Neural cell (in vitro differentiated cells): ENCODE results near the gene ZIC4. TPM values are rescaled to one million over a fixed set of nuclear protein-coding genes. Genes with fewer than 3 reads are reported as not detected.

ENCODE experiments used
- H2AFZ ChIP-seq: fragments of 200-600, 300-800 bp; sonication (generic), shearing (Covaris generic); 2 replicates; pipeline ENCODE4 v1.6.0; 2014; ENCODE audit warnings: low read depth, mild to moderate bottlenecking, antibody characterized with exemption, low read length, moderate library complexity
- H3F3A ChIP-seq: fragments of 200-600 bp; shearing (Covaris generic); 2 replicates; pipeline ENCODE4 v1.6.1; 2016; ENCODE audit warnings: mild to moderate bottlenecking, moderate library complexity, mixed read lengths, antibody characterized with exemption, low read length; ENCODE audit not compliant: insufficient read depth, poor library complexity, severe bottlenecking
- H3K27ac ChIP-seq: fragments of 200-600, 300-800 bp; sonication (generic), shearing (Covaris generic); 2 replicates; pipeline ENCODE4 v1.5.1; 2014; ENCODE audit warnings: mild to moderate bottlenecking, low read length, moderate library complexity
- H3K27me3 ChIP-seq: fragments of 300-800, 200-600 bp; sonication (generic), shearing (Covaris generic); 2 replicates; pipeline ENCODE4 v1.6.0; 2014; ENCODE audit warnings: mild to moderate bottlenecking, low read depth, low read length, moderate library complexity; ENCODE audit not compliant: insufficient read depth
- H3K36me3 ChIP-seq: fragments of 300-800, 200-600 bp; sonication (generic), shearing (Covaris generic); 2 replicates; pipeline ENCODE4 v1.5.1; 2014; ENCODE audit warnings: mild to moderate bottlenecking, antibody characterized with exemption, low read length, moderate library complexity; ENCODE audit not compliant: insufficient read depth
- H3K4me2 ChIP-seq: fragments of 300-800, 200-600 bp; sonication (generic), shearing (Covaris generic); 2 replicates; pipeline ENCODE4 v1.6.0; 2014; ENCODE audit warnings: mild to moderate bottlenecking, low read length
- H3K4me3 ChIP-seq: fragments of 300-800, 200-600 bp; sonication (generic), shearing (Covaris generic); 2 replicates; pipeline ENCODE4 v1.5.1; 2014; ENCODE audit warnings: mild to moderate bottlenecking, low read length, moderate library complexity
- H3K79me2 ChIP-seq: fragments of 200-600 bp; shearing (Covaris generic); replicated peaks from 2 replicates; pipeline ENCODE4 v1.6.0; 2014; ENCODE audit warnings: mild to moderate bottlenecking, low read length, moderate library complexity; ENCODE audit not compliant: insufficient read depth
- H3K9ac ChIP-seq: fragments of 300-800, 200-600 bp; sonication (generic), shearing (Covaris generic); 2 replicates; pipeline ENCODE4 v1.6.1; 2016; ENCODE audit warnings: mild to moderate bottlenecking, low read length, mixed read lengths
- H3K9me2 ChIP-seq: fragments of 200-600 bp; shearing (Covaris generic); 2 replicates; pipeline ENCODE4 v1.6.1; 2016; ENCODE audit warnings: mild to moderate bottlenecking, low read length, mixed read lengths; ENCODE audit not compliant: insufficient read depth
- H3K9me3 ChIP-seq: fragments of 200-600, 300-800 bp; sonication (generic), shearing (Covaris generic); 2 replicates; pipeline ENCODE4 v1.6.1; 2016; ENCODE audit warnings: mild to moderate bottlenecking, mixed run types, low read length, moderate library complexity, mixed read lengths
- H4K20me1 ChIP-seq: fragments of 200-600 bp; shearing (Covaris generic); 2 replicates; pipeline ENCODE4 v1.6.1; 2016; ENCODE audit warnings: mild to moderate bottlenecking, mixed run types; ENCODE audit not compliant: insufficient read depth
- CTCF ChIP-seq: fragments of 450-650 bp; IDR thresholded peaks from 2 replicates; pipeline ENCODE4 v1.5.1; 2014; ENCODE audit warnings: antibody characterized with exemption, mild to moderate bottlenecking, moderate library complexity; ENCODE audit not compliant: poor library complexity, severe bottlenecking
- EP300 ChIP-seq: fragments of 450-650 bp; conservative IDR thresholded peaks from 2 replicates; pipeline ENCODE4 v1.6.1; 2014; ENCODE audit warnings: antibody characterized with exemption, mild to moderate bottlenecking, moderate library complexity; ENCODE audit not compliant: poor library complexity, severe bottlenecking
- MXI1 ChIP-seq: fragments of 450-650 bp; conservative IDR thresholded peaks from 2 replicates; pipeline ENCODE4 v1.6.1; 2014; ENCODE audit warnings: antibody characterized with exemption, mild to moderate bottlenecking; ENCODE audit not compliant: poor library complexity, severe bottlenecking
- POLR2AphosphoS5 ChIP-seq: IDR thresholded peaks from 2 replicates; pipeline ENCODE4 v1.6.1; 2012
- RAD21 ChIP-seq: fragments of 450-650 bp; conservative IDR thresholded peaks from 2 replicates; pipeline ENCODE4 v1.6.1; 2014; ENCODE audit warnings: antibody characterized with exemption, mild to moderate bottlenecking, moderate library complexity
- REST ChIP-seq: IDR thresholded peaks from 2 replicates; pipeline ENCODE4 v1.6.1; 2012; ENCODE audit warnings: borderline replicate concordance
- SMC3 ChIP-seq: fragments of 450-650 bp; conservative IDR thresholded peaks from 2 replicates; pipeline ENCODE4 v1.6.1; 2014; ENCODE audit warnings: antibody characterized with exemption, mild to moderate bottlenecking, moderate library complexity; ENCODE audit not compliant: poor library complexity
- TAF1 ChIP-seq: IDR thresholded peaks from 2 replicates; pipeline ENCODE4 v1.6.1; 2012; ENCODE audit warnings: low read depth
- polyA plus RNA-seq: library from polyadenylated mRNA; depleted of rRNA; stranded (reverse); fragments of >200 nt; gene quantifications from 2 replicates; pipeline ENCODE4 v1.2.3, GENCODE V29; 2014

The ZIC4 gene
- polyA plus RNA-seq, 1 donor from 2014 or later: 8.6 TPM

- Histone ChIP-seq H3K9me2 (no peaks in the 10 kb centered on the region), H3K4me2 (no peak overlapping the region)
These were observed 25.4 kb downstream of the ZIC4 start for GRCh38 chr3:147380977-147381376.

GRCh38 chr3:147380387-147380951, 25.9 kb downstream of the ZIC4 start:
- no peak overlapping the region for H3K4me3 ChIP-seq
- H3K4me2 ChIP-seq: no peak overlapping the region
- H3K9ac ChIP-seq: no peak overlapping the region
- no peak for TF ChIP-seq POLR2AphosphoS5
- no peak for TF ChIP-seq CTCF
- no peak for TF ChIP-seq REST
- no peak for TF ChIP-seq SMC3
- TF ChIP-seq RAD21: no peak
- no peak for TF ChIP-seq TAF1
- no peak for TF ChIP-seq EP300

More at GRCh38 chr3:147380977-147381376, 25.4 kb downstream of the ZIC4 start:
- Histone ChIP-seq H4K20me1 (no peaks in the 10 kb centered on the region), H3K79me2 (peaks cover 28% of the 10 kb centered on the region), H3K9me3 (no peaks in the 10 kb centered on the region), H3K4me3 (no peak overlapping the region), H3K27ac (no peak overlapping the region), H3K9ac (no peak overlapping the region), H3K27me3 (peaks cover 40% of the 10 kb centered on the region), H2AFZ (no peak overlapping the region), H3K36me3 (no peaks in the 10 kb centered on the region), H3F3A (no peaks in the 10 kb centered on the region)
- TF ChIP-seq MXI1: no peak
- no peak for TF ChIP-seq RAD21
- TF ChIP-seq EP300: no peak
- no peak for TF ChIP-seq POLR2AphosphoS5
- TF ChIP-seq CTCF: no peak
- TF ChIP-seq SMC3: no peak
- TF ChIP-seq REST: no peak

More at GRCh38 chr3:147380387-147380951, 25.9 kb downstream of the ZIC4 start:
- H3K79me2 ChIP-seq: peaks cover 23% of the 10 kb centered on the region
- H3K27ac ChIP-seq: no peak overlapping the region
- no peak overlapping the region for H2AFZ ChIP-seq
- no peaks in the 10 kb centered on the region for H3K36me3 ChIP-seq
- H4K20me1 ChIP-seq: no peaks in the 10 kb centered on the region
- peaks cover 40% of the 10 kb centered on the region for H3K27me3 ChIP-seq
- no peaks in the 10 kb centered on the region for H3K9me2 ChIP-seq
- H3F3A ChIP-seq: no peaks in the 10 kb centered on the region
- no peaks in the 10 kb centered on the region for H3K9me3 ChIP-seq
